WTC11 (cell line): ENCODE results near the gene ARSB. TPM values are rescaled to one million over a fixed set of nuclear protein-coding genes. Genes with fewer than 3 reads are reported as not detected.

Experiments used
- ATAC-seq: fragments of 200-7000 bp; cut with Tn5 transposase; 2 replicates; pipeline ENCODE4 v1.10.0; 2021; ENCODE audit warnings: mild to moderate bottlenecking, moderate library complexity
- CTCF ChIA-PET: fragments of 300-600 bp; sonication (Branson Sonifier 250); formaldehyde crosslinking; loops from one replicate; lab custom pipeline; 2021; ENCODE audit warnings: antibody characterized with exemption; lab: Charles Lee
- POLR2A ChIA-PET: fragments of 350-600 bp; sonication (Branson Sonifier 250); formaldehyde crosslinking; loops from one replicate; lab custom pipeline; 2021; ENCODE audit warnings: antibody characterized with exemption; lab: Charles Lee
- DNase-seq: peaks from one replicate; pipeline ENCODE4 v3.0.0; 2021; ENCODE audit warnings: low spot score
- H3K27ac Mint-ChIP-seq: 2 replicates; pipeline ENCODE4 v1.8.0; 2021; ENCODE audit warnings: mixed read lengths
- H3K27me3 Mint-ChIP-seq: 2 replicates; pipeline ENCODE4 v1.8.0; 2021; ENCODE audit warnings: low read depth, mild to moderate bottlenecking, moderate library complexity, mixed read lengths
- H3K36me3 Mint-ChIP-seq: 2 replicates; pipeline ENCODE4 v1.8.0; 2021; ENCODE audit warnings: mixed read lengths
- H3K4me1 Mint-ChIP-seq: 2 replicates; pipeline ENCODE4 v1.8.0; 2022; ENCODE audit warnings: mixed read lengths
- H3K4me3 Mint-ChIP-seq: 2 replicates; pipeline ENCODE4 v1.8.0; 2021; ENCODE audit warnings: mild to moderate bottlenecking, moderate library complexity, mixed read lengths
- H3K9me3 Mint-ChIP-seq: 2 replicates; pipeline ENCODE4 v1.8.0; 2021; ENCODE audit warnings: mixed read lengths
- CBFB ChIP-seq: sonication (generic); formaldehyde crosslinking; IDR thresholded peaks from 2 replicates; pipeline ENCODE4 v1.8.1; 2022; ENCODE audit warnings: mild to moderate bottlenecking, low read depth, missing genetic modification reagents
- CREM ChIP-seq: sonication (generic); formaldehyde crosslinking; IDR thresholded peaks from 2 replicates; pipeline ENCODE4 v1.8.1; 2022; ENCODE audit warnings: mild to moderate bottlenecking, missing genetic modification reagents, moderate library complexity
- EMX1 ChIP-seq: fragments of 250-450 bp; sonication (Bioruptor Pico); IDR thresholded peaks from 2 replicates; pipeline ENCODE4 v1.8.0; 2021; ENCODE audit warnings: mild to moderate bottlenecking
- ERG ChIP-seq: fragments of 250-450 bp; sonication (Bioruptor Pico); IDR thresholded peaks from 2 replicates; pipeline ENCODE4 v1.8.0; 2021; ENCODE audit warnings: mild to moderate bottlenecking
- ESRRA ChIP-seq: sonication (generic); formaldehyde crosslinking; IDR thresholded peaks from 2 replicates; pipeline ENCODE4 v1.8.1; 2022; ENCODE audit warnings: mild to moderate bottlenecking, missing genetic modification reagents, borderline replicate concordance
- ETV6 ChIP-seq: sonication (generic); formaldehyde crosslinking; IDR thresholded peaks from 2 replicates; pipeline ENCODE4 v1.8.1; 2022; ENCODE audit warnings: mild to moderate bottlenecking, missing genetic modification reagents
- GTF2I ChIP-seq: fragments of 250-450 bp; sonication (Bioruptor Pico); conservative IDR thresholded peaks from 2 replicates; pipeline ENCODE4 v1.4.0; 2021; ENCODE audit warnings: mild to moderate bottlenecking
- KAT7 ChIP-seq: sonication (generic); formaldehyde crosslinking; IDR thresholded peaks from 2 replicates; pipeline ENCODE4 v1.8.1; 2023; ENCODE audit warnings: missing genetic modification reagents, mild to moderate bottlenecking, borderline replicate concordance
- PRRX2 ChIP-seq: fragments of 250-450 bp; sonication (Bioruptor Pico); IDR thresholded peaks from 2 replicates; pipeline ENCODE4 v1.8.0; 2021; ENCODE audit warnings: mild to moderate bottlenecking
- TCF7 ChIP-seq: sonication (generic); formaldehyde crosslinking; IDR thresholded peaks from 2 replicates; pipeline ENCODE4 v1.8.0; 2022; ENCODE audit warnings: mild to moderate bottlenecking, low read depth, missing genetic modification reagents, moderate library complexity
- ZNF121 ChIP-seq: sonication (generic); formaldehyde crosslinking; IDR thresholded peaks from 2 replicates; pipeline ENCODE4 v1.8.0; 2023; ENCODE audit warnings: missing genetic modification reagents
- ZNF138 ChIP-seq: sonication (generic); formaldehyde crosslinking; conservative IDR thresholded peaks from 2 replicates; pipeline ENCODE4 v1.8.1; 2022; ENCODE audit warnings: mild to moderate bottlenecking, moderate library complexity, missing genetic modification reagents
- ZNF396 ChIP-seq: fragments of 250-450 bp; sonication (Bioruptor Pico); IDR thresholded peaks from 2 replicates; pipeline ENCODE4 v1.8.0; 2021; ENCODE audit warnings: mild to moderate bottlenecking, moderate library complexity, borderline replicate concordance
- ZNF512 ChIP-seq: sonication (generic); formaldehyde crosslinking; IDR thresholded peaks from 2 replicates; pipeline ENCODE4 v1.8.1; 2022; ENCODE audit warnings: missing genetic modification reagents, borderline replicate concordance
- total RNA-seq: library from RNA; stranded (reverse); gene quantifications from 3 replicates; pipeline ENCODE4 v1.2.3, GENCODE V29; 2021
- TF ChIP-seq, protein P1 (sequence below): sonication (generic); formaldehyde crosslinking; IDR thresholded peaks from 2 replicates; pipeline ENCODE4 v1.8.1; 2023; ENCODE audit warnings: mild to moderate bottlenecking, missing genetic modification reagents, moderate library complexity
- TF ChIP-seq, protein P2 (sequence below): sonication (generic); formaldehyde crosslinking; IDR thresholded peaks from 2 replicates; pipeline ENCODE4 v1.8.1; 2023; ENCODE audit warnings: mild to moderate bottlenecking, moderate library complexity, missing genetic modification reagents
- TF ChIP-seq, protein P3 (sequence below): sonication (generic); formaldehyde crosslinking; IDR thresholded peaks from 2 replicates; pipeline ENCODE4 v1.8.1; 2023; ENCODE audit warnings: mild to moderate bottlenecking, missing genetic modification reagents, borderline replicate concordance
- TF ChIP-seq, protein P4 (sequence below): fragments of 250-450 bp; sonication (Bioruptor Pico); conservative IDR thresholded peaks from 2 replicates; pipeline ENCODE4 v1.9.0; 2021; ENCODE audit warnings: mild to moderate bottlenecking

Gene ARSB
- total RNA-seq, 1 experiment from 2014 or later, result 9.7 TPM

- TF ChIP-seq KAT7 (CRISPR knock-in tag), result no peak
- TF ChIP-seq, protein P1, sequence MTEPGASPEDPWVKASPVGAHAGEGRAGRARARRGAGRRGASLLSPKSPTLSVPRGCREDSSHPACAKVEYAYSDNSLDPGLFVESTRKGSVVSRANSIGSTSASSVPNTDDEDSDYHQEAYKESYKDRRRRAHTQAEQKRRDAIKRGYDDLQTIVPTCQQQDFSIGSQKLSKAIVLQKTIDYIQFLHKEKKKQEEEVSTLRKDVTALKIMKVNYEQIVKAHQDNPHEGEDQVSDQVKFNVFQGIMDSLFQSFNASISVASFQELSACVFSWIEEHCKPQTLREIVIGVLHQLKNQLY, result no peak
- no peak for TF ChIP-seq TCF7 (CRISPR knock-in tag)
- TF ChIP-seq, all 79 proteins: peak for 0
Measured at GRCh38 chr5:79023348-79023747, 38.2 kb upstream of the ARSB start (continued).

DNA sequence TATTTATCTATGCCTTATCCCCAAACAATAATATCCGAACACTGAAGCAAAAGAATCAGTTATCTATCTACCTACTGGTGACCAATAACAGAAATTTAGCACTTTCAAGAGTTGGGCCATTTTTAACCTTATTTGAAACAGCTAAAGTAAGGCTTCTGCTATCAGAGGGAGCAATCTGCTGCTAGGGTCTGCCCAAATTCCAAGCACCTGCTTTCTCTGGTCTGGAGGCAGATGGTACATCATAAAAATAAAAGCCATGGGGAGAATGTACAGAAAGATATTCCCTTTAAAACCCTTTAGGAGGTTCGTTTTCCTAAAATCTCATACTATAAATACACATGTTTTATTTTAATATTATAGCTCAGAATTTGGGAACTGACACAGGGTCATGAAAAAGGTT is 37.7 kb upstream of the ARSB start:
- Mint-ChIP-seq H3K4me3 (no peak overlapping the region), H3K27me3 (no peaks in the 10 kb centered on the region; the same call in 1 of the 2 replicates), H3K4me1 (peaks cover 20% of the 10 kb centered on the region), H3K27ac (no peak overlapping the region), H3K36me3 (no peaks in the 10 kb centered on the region), H3K9me3 (no peaks in the 10 kb centered on the region)
- TF ChIP-seq GTF2I (CRISPR knock-in tag) (no peak), PRRX2 (CRISPR knock-in tag) (no peak), ERG (CRISPR knock-in tag) (no peak), ZNF138 (CRISPR knock-in tag) (no peak), CBFB (CRISPR knock-in tag) (no peak), ZNF396 (no peak), CREM (CRISPR knock-in tag) (no peak), ZNF121 (CRISPR knock-in tag) (no peak)
- TF ChIP-seq, protein P2, sequence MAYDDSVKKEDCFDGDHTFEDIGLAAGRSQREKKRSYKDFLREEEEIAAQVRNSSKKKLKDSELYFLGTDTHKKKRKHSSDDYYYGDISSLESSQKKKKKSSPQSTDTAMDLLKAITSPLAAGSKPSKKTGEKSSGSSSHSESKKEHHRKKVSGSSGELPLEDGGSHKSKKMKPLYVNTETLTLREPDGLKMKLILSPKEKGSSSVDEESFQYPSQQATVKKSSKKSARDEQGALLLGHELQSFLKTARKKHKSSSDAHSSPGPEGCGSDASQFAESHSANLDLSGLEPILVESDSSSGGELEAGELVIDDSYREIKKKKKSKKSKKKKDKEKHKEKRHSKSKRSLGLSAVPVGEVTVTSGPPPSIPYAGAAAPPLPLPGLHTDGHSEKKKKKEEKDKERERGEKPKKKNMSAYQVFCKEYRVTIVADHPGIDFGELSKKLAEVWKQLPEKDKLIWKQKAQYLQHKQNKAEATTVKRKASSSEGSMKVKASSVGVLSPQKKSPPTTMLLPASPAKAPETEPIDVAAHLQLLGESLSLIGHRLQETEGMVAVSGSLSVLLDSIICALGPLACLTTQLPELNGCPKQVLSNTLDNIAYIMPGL (CRISPR knock-in tag), result no peak
- TF ChIP-seq, protein P3, sequence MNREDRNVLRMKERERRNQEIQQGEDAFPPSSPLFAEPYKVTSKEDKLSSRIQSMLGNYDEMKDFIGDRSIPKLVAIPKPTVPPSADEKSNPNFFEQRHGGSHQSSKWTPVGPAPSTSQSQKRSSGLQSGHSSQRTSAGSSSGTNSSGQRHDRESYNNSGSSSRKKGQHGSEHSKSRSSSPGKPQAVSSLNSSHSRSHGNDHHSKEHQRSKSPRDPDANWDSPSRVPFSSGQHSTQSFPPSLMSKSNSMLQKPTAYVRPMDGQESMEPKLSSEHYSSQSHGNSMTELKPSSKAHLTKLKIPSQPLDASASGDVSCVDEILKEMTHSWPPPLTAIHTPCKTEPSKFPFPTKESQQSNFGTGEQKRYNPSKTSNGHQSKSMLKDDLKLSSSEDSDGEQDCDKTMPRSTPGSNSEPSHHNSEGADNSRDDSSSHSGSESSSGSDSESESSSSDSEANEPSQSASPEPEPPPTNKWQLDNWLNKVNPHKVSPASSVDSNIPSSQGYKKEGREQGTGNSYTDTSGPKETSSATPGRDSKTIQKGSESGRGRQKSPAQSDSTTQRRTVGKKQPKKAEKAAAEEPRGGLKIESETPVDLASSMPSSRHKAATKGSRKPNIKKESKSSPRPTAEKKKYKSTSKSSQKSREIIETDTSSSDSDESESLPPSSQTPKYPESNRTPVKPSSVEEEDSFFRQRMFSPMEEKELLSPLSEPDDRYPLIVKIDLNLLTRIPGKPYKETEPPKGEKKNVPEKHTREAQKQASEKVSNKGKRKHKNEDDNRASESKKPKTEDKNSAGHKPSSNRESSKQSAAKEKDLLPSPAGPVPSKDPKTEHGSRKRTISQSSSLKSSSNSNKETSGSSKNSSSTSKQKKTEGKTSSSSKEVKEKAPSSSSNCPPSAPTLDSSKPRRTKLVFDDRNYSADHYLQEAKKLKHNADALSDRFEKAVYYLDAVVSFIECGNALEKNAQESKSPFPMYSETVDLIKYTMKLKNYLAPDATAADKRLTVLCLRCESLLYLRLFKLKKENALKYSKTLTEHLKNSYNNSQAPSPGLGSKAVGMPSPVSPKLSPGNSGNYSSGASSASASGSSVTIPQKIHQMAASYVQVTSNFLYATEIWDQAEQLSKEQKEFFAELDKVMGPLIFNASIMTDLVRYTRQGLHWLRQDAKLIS (CRISPR knock-in tag), result no peak
- ChIA-PET CTCF (interaction anchor here (0.8 to 8.5 kb wide), 5 partner anchors 41 to 394 kb away, joined by 3 to 358 read pairs (median 3); no protein-coding TSS in a partner anchor), POLR2A (no interaction called here)
- no peak for DNase-seq
- ATAC-seq, result no peak

DNA sequence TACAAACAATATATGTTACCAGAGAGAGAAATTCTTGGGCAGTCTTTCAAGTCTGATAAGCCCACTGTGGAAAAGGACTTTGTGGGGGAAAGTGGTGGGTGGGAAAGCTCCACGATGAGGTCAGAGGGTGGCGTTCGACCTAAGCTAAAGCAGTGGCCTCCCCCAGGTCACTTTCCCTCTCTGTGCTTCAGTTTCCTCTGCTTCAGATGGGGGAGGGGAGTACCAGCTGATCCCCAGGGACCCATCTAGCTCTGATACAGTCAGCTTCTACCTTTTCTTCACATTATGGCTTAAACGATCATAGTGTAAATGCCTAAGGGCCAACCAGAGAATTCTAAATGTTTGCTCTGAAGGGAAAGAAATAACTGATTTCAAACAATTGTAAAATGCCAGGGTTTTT is 36.6 kb upstream of the ARSB start:
- no peaks in the 10 kb centered on the region for H3K9me3 Mint-ChIP-seq
- no peaks in the 10 kb centered on the region for H3K36me3 Mint-ChIP-seq
- POLR2A ChIA-PET, result no interaction called here
- H3K4me3 Mint-ChIP-seq, result peak overlapping the region; percentile 48; the same call in 1 of the 2 replicates
- H3K27ac Mint-ChIP-seq, result no peak overlapping the region
- peaks cover 20% of the 10 kb centered on the region for H3K4me1 Mint-ChIP-seq
- DNase-seq (no peak), ATAC-seq (peak; percentile 59)
- H3K27me3 Mint-ChIP-seq, result no peaks in the 10 kb centered on the region; the same call in 1 of the 2 replicates
- CTCF ChIA-PET, result interaction anchor here (0.6 to 8.5 kb wide), 27 partner anchors 15 to 753 kb away, joined by 3 to 358 read pairs (median 4); partner anchors contain the start of gene ARSB
- TF ChIP-seq EMX1, result no peak
- no peak for TF ChIP-seq PRRX2 (CRISPR knock-in tag)
- no peak for TF ChIP-seq ETV6 (CRISPR knock-in tag)
- TF ChIP-seq ESRRA (CRISPR knock-in tag), result no peak
- TF ChIP-seq ZNF512 (CRISPR knock-in tag), result no peak
- TF ChIP-seq GTF2I (CRISPR knock-in tag), result no peak
- TF ChIP-seq CBFB (CRISPR knock-in tag), result no peak
- TF ChIP-seq, protein P4, sequence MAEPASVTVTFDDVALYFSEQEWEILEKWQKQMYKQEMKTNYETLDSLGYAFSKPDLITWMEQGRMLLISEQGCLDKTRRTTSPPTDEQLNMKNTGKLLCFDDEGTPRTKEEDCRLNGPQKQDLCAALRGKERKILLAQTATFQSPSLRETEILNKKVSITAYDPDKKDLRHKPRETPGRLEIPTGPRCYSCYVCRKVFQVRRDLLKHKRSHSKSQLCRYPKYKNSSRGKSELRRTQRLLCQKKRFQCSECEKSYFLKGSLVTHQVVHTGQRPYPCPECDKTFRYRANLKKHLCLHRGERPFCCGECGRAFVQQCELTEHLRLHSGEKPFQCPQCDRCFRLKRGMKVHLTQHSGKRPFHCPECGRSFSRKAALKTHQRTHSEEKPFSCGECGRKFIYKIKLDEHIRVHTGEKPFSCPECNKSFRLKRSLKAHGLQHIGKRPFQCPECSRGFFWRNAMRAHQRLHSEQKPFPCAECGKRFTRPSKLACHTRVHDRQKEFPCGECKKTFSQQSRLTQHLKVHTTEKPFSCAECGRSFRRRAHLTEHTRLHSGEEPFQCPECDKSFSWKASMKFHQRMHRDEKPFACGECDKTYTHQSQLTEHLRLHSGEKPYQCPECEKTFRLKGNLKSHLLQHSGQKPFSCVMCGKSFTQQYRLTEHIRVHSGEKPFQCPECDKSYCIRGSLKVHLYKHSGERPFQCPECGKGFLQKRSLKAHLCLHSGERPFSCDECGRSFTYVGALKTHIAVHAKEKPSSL (CRISPR knock-in tag), result no peak
